K562 (cell line): ENCODE data around the gene DDOST. TPM values are rescaled to one million over a fixed set of nuclear protein-coding genes. Genes with fewer than 3 reads are reported as not detected.
A peak's percentile ranks its signal among the peaks of the same experiment; 100 is the strongest.

ENCODE experiments used
- ATAC-seq: fragments of 200-7000 bp; cut with Tn5 transposase; 3 replicates; pipeline ENCODE4 v1.9.1; 2020; ENCODE audit warnings: moderate library complexity
- Bru-seq: library from RNA; stranded (reverse); fragments of 400-500 nt; gene quantifications from one replicate; lab custom pipeline; 2021; lab: Mats Ljungman, UMichigan
- BruChase-seq, 2 experiments: library from RNA; stranded (reverse); fragments of 400-500 nt; gene quantifications; one replicate each; lab custom pipeline; 2021; lab: Mats Ljungman, UMichigan
- BruUV-seq: library from RNA; stranded (reverse); fragments of 400-500 nt; replicated peaks from 2 replicates; lab custom pipeline; 2021; lab: Mats Ljungman, UMichigan
- CTCF ChIA-PET: fragments of 300-600 bp; formaldehyde crosslinking; extraction: SDS; loops from one replicate; lab custom pipeline; 2021; ENCODE audit warnings: low intra/inter-chr PET ratio; lab: Yijun Ruan, JAX
- POLR2A ChIA-PET: fragments of 300-600, 350-650 bp; sonication (Branson Sonifier 250); formaldehyde crosslinking; extraction: SDS; loops from one replicate; lab custom pipeline; 2021; ENCODE audit warnings: antibody characterized with exemption, inconsistent platforms; lab: Yijun Ruan, JAX
- DNase-seq, 4 experiments: peaks; one replicate each; pipeline versions ENCODE4 v3.0.0 to v3.0.0-alpha.2; 2011 to 2018; ENCODE audit warnings: low spot score in 3 of 4, mixed read lengths in 3 of 4; ENCODE audit errors: extremely low read depth in 1 of 4
- FAIRE-seq: peaks from 2 replicates; lab custom pipeline; 2011; peaks lifted over from hg19 to GRCh38; lab: Jason Lieb, UNC
- H2AFZ ChIP-seq: 2 replicates; pipeline ENCODE4 v1.6.0; 2011; ENCODE audit warnings: low read depth, low read length, control low read depth, inconsistent platforms
- H3K27ac ChIP-seq: fragments of 200-600 bp; 3 replicates; pipeline ENCODE4 v1.8.0; 2011; ENCODE audit warnings: low read depth, mild to moderate bottlenecking, control low read depth, inconsistent platforms, low read length, moderate library complexity, mixed read lengths; ENCODE audit errors: extremely low read depth
- H3K27me3 ChIP-seq, 2 experiments: fragments of 300-600 bp in 1 of 2; 2 replicates in 1 of 2; 3 replicates in 1 of 2; pipeline versions ENCODE4 v1.6.0 to v1.8.0; 2011; ENCODE audit warnings: inconsistent platforms in 2 of 2, low read length in 2 of 2, mild to moderate bottlenecking in 1 of 2, mixed read lengths in 1 of 2, moderate library complexity in 1 of 2; ENCODE audit not compliant: control insufficient read depth in 2 of 2, insufficient read depth in 2 of 2
- H3K36me3 ChIP-seq: fragments of 300-600 bp; 3 replicates; pipeline ENCODE4 v1.8.0; 2011; ENCODE audit warnings: mild to moderate bottlenecking, low read length, inconsistent platforms; ENCODE audit not compliant: control insufficient read depth, insufficient read depth
- H3K4me1 ChIP-seq, 2 experiments: fragments of 200-600 bp in 1 of 2; replicated peaks in 1 of 2; 2 replicates in 1 of 2; 3 replicates in 1 of 2; pipeline versions ENCODE4 v1.5.1 to v1.8.0; 2011; ENCODE audit warnings: inconsistent platforms in 2 of 2, low read length in 2 of 2, mild to moderate bottlenecking in 1 of 2, mixed read lengths in 1 of 2, moderate library complexity in 1 of 2; ENCODE audit not compliant: control insufficient read depth in 2 of 2, insufficient read depth in 2 of 2
- H3K4me2 ChIP-seq: 2 replicates; pipeline ENCODE4 v1.6.1; 2011; ENCODE audit warnings: low read length, control low read depth, inconsistent platforms, mixed read lengths; ENCODE audit not compliant: insufficient read depth
- H3K4me3 ChIP-seq: fragments of 200-600 bp; sonication (generic), shearing (Covaris generic); 2 replicates; pipeline ENCODE4 v1.5.1; 2016; ENCODE audit warnings: control low read depth, inconsistent platforms
- H3K79me2 ChIP-seq: fragments of 200-600 bp; 3 replicates; pipeline ENCODE4 v1.8.0; 2011; ENCODE audit warnings: low read length, inconsistent platforms; ENCODE audit not compliant: control insufficient read depth, insufficient read depth
- H3K9ac ChIP-seq, 2 experiments: 2 replicates each; pipeline versions ENCODE4 v1.6.0 to v1.6.1; 2011; ENCODE audit warnings: low read depth in 2 of 2, low read length in 2 of 2, control low read depth in 1 of 2, inconsistent platforms in 1 of 2, mild to moderate bottlenecking in 1 of 2, mixed read lengths in 1 of 2; ENCODE audit not compliant: insufficient read depth in 1 of 2
- H3K9me1 ChIP-seq: one replicate; pipeline ENCODE4 v1.6.0; 2011; ENCODE audit warnings: inconsistent platforms, mild to moderate bottlenecking, low read length, moderate library complexity; ENCODE audit not compliant: control insufficient read depth, insufficient read depth
- H3K9me3 ChIP-seq: replicated peaks from 2 replicates; pipeline ENCODE4 v1.5.1; 2011; ENCODE audit warnings: low read depth, low read length, inconsistent platforms; ENCODE audit not compliant: control insufficient read depth, insufficient read depth
- H4K20me1 ChIP-seq: replicated peaks from 2 replicates; pipeline ENCODE4 v1.6.1; 2011; ENCODE audit warnings: low read length, inconsistent platforms, mixed read lengths; ENCODE audit not compliant: control insufficient read depth, insufficient read depth
- EP400 ChIP-seq: fragments of 450-650 bp; IDR thresholded peaks from 2 replicates; pipeline ENCODE4 v1.6.1; 2017; ENCODE audit warnings: antibody characterized with exemption, mild to moderate bottlenecking, moderate library complexity
- PHF21A ChIP-seq: fragments of 450-650 bp; IDR thresholded peaks from 2 replicates; pipeline ENCODE4 v1.6.1; 2017; ENCODE audit warnings: low read depth, borderline replicate concordance
- PYGO2 ChIP-seq: fragments of 450-650 bp; IDR thresholded peaks from 2 replicates; pipeline ENCODE4 v1.6.1; 2016; ENCODE audit warnings: mild to moderate bottlenecking, missing genetic modification characterization, moderate library complexity, missing compliant biosample characterization
- ZNF318 ChIP-seq, 2 experiments: fragments of 450-650 bp; IDR thresholded peaks; 2 replicates each; pipeline ENCODE4 v1.6.1; 2016; ENCODE audit warnings: mild to moderate bottlenecking in 2 of 2, borderline replicate concordance in 1 of 2, low read depth in 1 of 2, moderate library complexity in 1 of 2
- ZNF561 ChIP-seq: fragments of 450-650 bp; formaldehyde crosslinking; conservative IDR thresholded peaks from 2 replicates; pipeline ENCODE4 v1.4.0; 2020; ENCODE audit warnings: mild to moderate bottlenecking, moderate library complexity
- WGBS: fragments of 100-300 bp; shearing (Covaris generic); methylation state at CpG from one replicate; pipeline ENCODE4 v1.1.6; 2016; ENCODE audit warnings: low coverage, mixed read lengths; ENCODE audit not compliant: insufficient coverage; ENCODE audit errors: missing lambda C conversion rate; 5-methylcytosine and 5-hydroxymethylcytosine counted together
- in situ Hi-C: fragments of 300-500 bp; cut with MboI; formaldehyde crosslinking; loops from 4 replicates; pipeline ENCODE4 v1.15.0; 2018; ENCODE audit warnings: inconsistent platforms, mixed read lengths
- intact Hi-C: fragments of 100-400 bp; cut with micrococcal nuclease; formaldehyde crosslinking; loops from 2 replicates; pipeline ENCODE4 v1.14.2; 2022
- long read RNA-seq, 3 experiments: library from polyadenylated mRNA in 2 of 3; library from RNA in 1 of 3; unstranded in 2 of 3; stranded (forward) in 1 of 3; transcript quantifications; one replicate each; pipeline ENCODE4 v2.0.0, GENCODE V29; 2019 to 2022
- polyA minus RNA-seq, 3 experiments: library from RNA; depleted of rRNA, polyadenylated mRNA; stranded (reverse); fragments of >200 nt; gene quantifications; 2 replicates each; pipeline ENCODE4 v1.2.3, GENCODE V29; 2011
- polyA plus RNA-seq, 8 experiments: library from polyadenylated mRNA; depleted of rRNA in 4 of 8; stranded (reverse) in 5 of 8; unstranded in 3 of 8; fragments of >200 nt; fragmentation: Nextera tagmentation in 2 of 8; fragmentation: Illumina TruSeq in 1 of 8; extraction: Ambion mirVana in 2 of 8; extraction: Trizol in 1 of 8; gene quantifications; 2 replicates each; pipeline versions ENCODE4 v1.2.1 to v1.2.3, GENCODE V29; 2011 to 2014; ENCODE audit warnings: inconsistent platforms in 1 of 8, missing spikeins in 1 of 8
- total RNA-seq, 7 experiments: library from RNA; depleted of rRNA in 6 of 7; stranded (reverse); fragments of >200 nt in 6 of 7; fragmentation: Illumina TruSeq in 2 of 7; extraction: Trizol in 2 of 7; gene quantifications; 2 replicates each; pipeline versions ENCODE4 v1.2.1 to v1.2.3, GENCODE V29; 2011 to 2021; ENCODE audit warnings: low replicate concordance in 1 of 7

The DDOST gene
- total RNA-seq (2011; cell fraction: chromatin; rRNA removed; ENCODE audit: low replicate concordance), result 175 and 296 TPM in 2 replicates
- 446 and 467 TPM in 2 replicates for total RNA-seq (2011; cell fraction: nucleolus; rRNA removed)
- 312 and 382 TPM in 2 replicates for total RNA-seq (2011; cell fraction: nucleoplasm; rRNA removed)
- total RNA-seq (2014; rRNA removed) (209 and 254 TPM in 2 replicates), total RNA-seq (2014; rRNA removed; fragmentation: Illumina TruSeq; extraction: Trizol) (148 and 173 TPM in 2 replicates), total RNA-seq (2015; rRNA removed; fragmentation: Illumina TruSeq; extraction: Trizol) (240 and 241 TPM in 2 replicates), total RNA-seq (2021) (204 and 214 TPM in 2 replicates), polyA plus RNA-seq (2011; rRNA removed) (260 and 287 TPM in 2 replicates), polyA plus RNA-seq (2014; fragmentation: Illumina TruSeq; extraction: Trizol) (255 and 267 TPM in 2 replicates), polyA plus RNA-seq (2014; fragmentation: Nextera tagmentation; extraction: Ambion mirVana) (100 to 1,000 TPM; 185 to 306 TPM), polyA plus RNA-seq (2014; rRNA removed) (222 and 268 TPM in 2 replicates), polyA minus RNA-seq (2011; rRNA and poly(A)+ RNA removed) (217 and 219 TPM in 2 replicates), Bru-seq, nascent RNA (percentile 96 among the genes with signal in this experiment), BruChase-seq, experiment 1, labeled RNA remaining after a 2-hour chase (percentile 95 among the genes with signal in this experiment), BruChase-seq, experiment 2, labeled RNA remaining after a 6-hour chase (percentile 96 among the genes with signal in this experiment)
- polyA plus RNA-seq (2011; cell fraction: cytosol; rRNA removed), result 342 and 406 TPM in 2 replicates
- 69.7 and 99.0 TPM in 2 replicates for polyA plus RNA-seq (2011; cell fraction: nucleus; rRNA removed)
- polyA plus RNA-seq (2012), result 227 and 356 TPM in 2 replicates
- polyA minus RNA-seq (2011; cell fraction: cytosol; rRNA and poly(A)+ RNA removed), result 93.0 and 124 TPM in 2 replicates
- 35.7 and 64.2 TPM in 2 replicates for polyA minus RNA-seq (2011; cell fraction: nucleus; rRNA and poly(A)+ RNA removed)
- long read RNA-seq, experiment 1, transcript DDOST-202 (11 exons, 2,126 nt), result major isoform, 1,035 of 1,248 reads
- long read RNA-seq, experiment 1, partial matches to known transcripts, result 104 of 1,248 reads
- long read RNA-seq, experiment 1, other reads (novel, unspliced or antisense), result 106 of 1,248 reads
- long read RNA-seq, experiment 2, transcript DDOST-202 (11 exons, 2,126 nt), result major isoform, 275 of 384 reads
- long read RNA-seq, experiment 2, partial matches to known transcripts, result 42 of 384 reads
- long read RNA-seq, experiment 2, other reads (novel, unspliced or antisense), result 67 of 384 reads
- long read RNA-seq, experiment 3, transcript DDOST-202 (11 exons, 2,126 nt), result major isoform, 344 of 360 reads
- long read RNA-seq, experiment 3, partial matches to known transcripts, result 10 of 360 reads
- long read RNA-seq, experiment 3, other reads (novel, unspliced or antisense), result 6 of 360 reads

GRCh38 chr1:20661207-20662109 is at the start of gene DDOST:
Gene DDOST, minus strand, starts transcription at chr1:20661369. Its CDS starts 19 bp downstream, at chr1:20661350.
- H3K9me1 ChIP-seq, result no peaks in the 10 kb centered on the region
- ChIA-PET POLR2A (interaction anchor here (0.5 to 2.5 kb wide), 12 partner anchors 10 to 468 kb away, joined by 3 to 29 read pairs (median 4); partner anchors contain the start of gene HP1BP3), CTCF (no interaction called here)
- peaks cover 15 to 31% of the 10 kb centered on the region in 2 experiments; a peak in 3 of 5 replicates for H3K4me1 ChIP-seq
- BruUV-seq, result TSS peak; percentile 97
- peak within 1 kb of the TSS; percentile 84 for H3K4me3 ChIP-seq
- in situ Hi-C loops (no loop called here), intact Hi-C loops (no loop called here)
- DNase-seq (peak; percentile 99 to 100 (median 100)), ATAC-seq (peak; percentile 98), FAIRE-seq (peak; percentile 99)
- peaks cover 51% of the 10 kb centered on the region for H3K79me2 ChIP-seq
- H3K9me3 ChIP-seq, result no peaks in the 10 kb centered on the region
- peak within 1 kb of the TSS; percentile 96 for H3K4me2 ChIP-seq
- H3K9ac ChIP-seq, result peak within 1 kb of the TSS; percentile 84 to 93
- no peaks in the 10 kb centered on the region for H3K27me3 ChIP-seq
- peak within 1 kb of the TSS; percentile 80 for H3K27ac ChIP-seq
- WGBS, result under 1% methylated on average over 57 of the region's 58 CpGs
- H2AFZ ChIP-seq, result peak within 1 kb of the TSS; percentile 89
- H3K36me3 ChIP-seq, result peaks cover 38% of the 10 kb centered on the region
- H4K20me1 ChIP-seq, result peaks cover 1% of the 10 kb centered on the region
- TF ChIP-seq ZNF561 (CRISPR knock-in tag) (0 out of 2 replicates have a peak, but pooled peaks have one; percentile 65), EP400 (peak; percentile 97), PHF21A (peak; percentile 51; the same call in 1 of the 2 replicates), PYGO2 (tag) (no peak), ZNF318 (IDR thresholded peaks at IDR 0.05; ENCODE audit: borderline replicate concordance in 1 of 2, low read depth in 1 of 2) (no peak)
